NCI-H146 treated with DMSO at 0.1 percent for 48 hours (cell line): ENCODE data around the gene NFIC.
A peak's percentile ranks its signal among the peaks of the same experiment; 100 is the strongest.

Experiments used
- DNase-seq: peaks from one replicate; lab custom pipeline; 2025; ENCODE audit not compliant: unreplicated experiment; lab: John Stamatoyannopoulos, UW

Gene NFIC

DNA sequence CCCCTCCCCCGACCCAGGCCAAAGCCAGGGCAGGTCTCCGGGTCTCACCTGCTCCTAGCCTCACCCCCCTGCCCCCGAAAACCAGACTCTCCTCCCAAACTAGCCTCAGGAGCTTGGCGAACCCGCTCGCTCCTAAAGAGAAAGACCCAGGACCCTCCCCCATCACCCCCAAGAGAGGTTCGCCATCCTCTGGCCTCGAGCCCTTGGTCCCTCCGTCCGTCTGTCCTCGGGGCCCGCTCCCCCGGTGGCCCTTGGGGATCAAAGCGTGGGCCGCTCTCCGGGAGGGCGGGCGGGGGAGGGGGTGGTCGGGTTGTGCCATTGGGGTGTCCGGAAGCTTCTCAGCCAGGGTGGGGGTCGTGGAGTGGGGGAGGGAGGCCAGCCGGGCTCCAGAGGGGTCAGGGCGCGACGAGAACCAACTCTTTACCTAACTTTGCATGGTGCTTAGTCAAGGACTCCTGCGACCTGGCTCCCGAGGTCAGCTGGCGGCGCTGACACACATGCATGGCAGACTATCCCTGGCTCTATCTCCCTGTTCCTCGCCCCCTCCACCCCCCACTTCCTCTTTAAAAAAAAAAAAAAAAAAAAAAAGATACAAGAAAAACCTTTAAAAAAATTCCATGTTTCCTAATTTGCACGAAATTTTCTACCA lies 98.3 kb downstream of the NFIC start:
- DNase-seq = no peak

DNA sequence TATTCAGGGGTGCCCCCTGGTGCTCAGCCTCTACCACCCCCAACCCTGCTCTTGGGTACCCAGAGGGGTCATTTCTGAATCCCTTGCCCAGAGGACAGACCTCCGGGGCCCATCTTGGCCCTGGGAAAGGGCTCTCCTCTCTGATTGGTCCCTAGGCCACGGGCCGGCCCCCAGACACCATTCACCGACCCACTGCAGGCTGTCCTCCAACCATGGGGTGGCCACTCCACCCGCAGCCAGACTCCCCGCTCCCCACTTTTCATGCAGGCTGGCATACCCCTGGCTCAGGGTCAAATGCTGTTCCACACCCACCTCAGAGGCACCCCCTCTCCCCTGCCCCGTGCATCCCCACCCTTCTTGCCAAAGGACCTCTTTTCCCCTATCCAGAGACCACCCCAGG lies 99.2 kb downstream of the NFIC start:
- no peak for DNase-seq

DNA sequence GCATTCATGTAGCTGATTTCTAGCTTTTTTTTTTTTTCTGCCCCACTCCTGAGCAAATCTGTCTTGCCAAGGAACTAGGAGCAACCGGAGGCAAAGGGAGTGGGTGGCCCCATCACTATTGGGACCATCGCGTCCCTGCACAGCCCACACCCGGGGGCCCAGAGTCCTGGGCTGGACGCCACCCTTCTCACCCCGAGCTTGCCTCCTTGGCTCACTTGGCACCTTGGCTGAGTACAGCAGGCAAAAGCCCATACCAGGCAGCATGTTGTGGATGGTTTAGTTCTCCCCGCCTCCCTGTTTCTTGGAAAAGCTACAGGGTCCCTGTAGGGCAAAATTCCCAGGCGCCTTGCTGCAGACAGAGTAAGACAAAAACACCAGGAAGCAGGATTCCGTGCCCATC lies 100.3 kb downstream of the NFIC start:
- DNase-seq = no peak

DNA sequence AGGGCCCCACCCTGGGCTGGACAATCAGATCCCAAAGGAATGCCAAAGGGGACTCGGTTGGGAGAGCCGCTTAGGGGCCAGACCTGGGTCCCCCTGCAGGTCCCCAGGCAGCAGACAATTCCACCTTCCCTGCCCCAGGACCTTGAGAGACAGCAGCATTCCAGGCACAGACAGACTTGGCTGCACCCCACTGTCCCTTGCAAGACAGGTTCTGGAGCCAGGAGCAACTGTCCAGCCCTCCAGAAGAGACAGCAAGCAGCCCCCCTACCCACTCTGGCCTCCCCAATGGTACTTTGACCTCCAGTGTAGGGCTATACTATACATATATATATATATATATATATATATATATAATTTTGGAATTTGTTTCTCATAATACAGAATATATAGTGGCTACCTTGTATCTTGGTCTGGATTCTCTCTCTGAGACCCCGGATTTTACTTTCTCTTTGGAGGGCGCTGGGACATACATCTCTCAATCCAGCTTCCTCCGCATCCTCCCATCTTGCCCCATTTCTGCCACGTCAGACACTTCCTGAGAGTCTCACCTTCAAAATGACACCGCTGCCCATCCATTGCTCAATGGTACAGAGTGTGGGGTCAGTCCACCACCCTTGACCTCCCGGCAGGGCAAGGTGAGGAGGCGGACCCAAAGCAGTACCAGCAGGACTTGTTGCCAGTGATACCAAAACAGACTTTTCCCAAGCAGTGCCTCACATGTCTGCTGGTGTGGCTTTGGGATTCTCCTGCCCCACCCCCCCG lies 101.2 kb downstream of the NFIC start:
- DNase-seq = no peak

DNA sequence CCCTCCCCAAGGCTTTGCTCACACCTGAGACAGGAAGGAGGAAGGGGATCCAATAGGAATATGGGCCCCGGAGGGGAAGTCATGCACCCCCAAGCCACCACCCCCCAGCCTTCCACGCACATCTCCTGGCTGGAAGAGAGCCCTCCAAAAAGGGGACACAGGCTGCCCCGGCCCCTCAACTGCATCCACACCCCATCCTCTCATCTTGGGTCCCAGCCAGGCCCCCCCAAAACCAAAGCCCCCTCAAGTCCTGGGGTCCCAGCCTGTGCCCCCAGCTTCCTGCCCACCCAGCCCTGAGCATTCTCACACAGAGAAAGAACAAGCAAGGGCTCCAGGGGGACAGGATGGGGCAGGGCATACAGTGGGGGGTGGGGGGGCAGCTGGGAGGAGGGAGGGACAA lies 101.8 kb downstream of the NFIC start:
- no peak for DNase-seq

DNA sequence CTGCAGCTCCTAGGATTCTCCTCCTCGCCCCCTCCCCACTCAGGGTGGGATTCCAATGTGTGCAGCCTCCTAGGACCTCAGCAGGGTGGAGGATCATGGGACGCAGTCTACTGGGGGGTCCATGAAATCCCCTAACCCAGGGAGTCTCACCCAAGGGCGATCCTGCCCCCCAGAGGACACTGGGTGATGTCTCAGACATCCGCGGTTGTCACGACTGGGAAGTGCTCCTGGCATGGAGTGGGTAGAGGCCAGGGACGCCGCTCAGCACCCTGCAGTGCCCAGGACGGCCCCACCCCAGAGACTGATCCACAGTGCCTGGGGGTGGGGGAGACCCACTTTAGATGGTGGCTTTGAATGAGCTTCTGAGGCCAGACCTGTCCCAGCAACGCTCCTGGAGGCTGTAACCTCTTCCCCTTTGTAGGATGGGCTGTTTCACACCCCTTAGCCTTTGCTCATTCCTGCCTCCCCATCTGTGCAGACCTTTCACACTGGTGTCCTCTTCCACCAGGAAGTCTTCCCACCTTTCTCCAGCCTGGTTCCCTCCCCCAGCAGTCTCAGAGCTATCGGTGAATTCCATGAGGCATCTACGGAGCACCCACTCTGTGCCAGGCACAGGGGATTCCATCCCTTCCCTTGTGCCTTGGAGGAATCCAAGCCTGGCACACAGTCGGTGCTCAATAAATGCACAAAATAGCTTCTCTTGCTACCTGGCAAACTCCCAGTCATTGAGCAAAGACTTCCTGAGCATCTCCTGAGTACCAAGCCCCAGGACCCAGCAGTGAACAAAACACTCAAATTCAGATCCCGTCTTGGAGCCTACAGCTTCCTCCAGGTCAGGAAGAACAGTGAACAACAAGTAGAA lies 103.5 kb downstream of the NFIC start:
- DNase-seq = no peak

DNA sequence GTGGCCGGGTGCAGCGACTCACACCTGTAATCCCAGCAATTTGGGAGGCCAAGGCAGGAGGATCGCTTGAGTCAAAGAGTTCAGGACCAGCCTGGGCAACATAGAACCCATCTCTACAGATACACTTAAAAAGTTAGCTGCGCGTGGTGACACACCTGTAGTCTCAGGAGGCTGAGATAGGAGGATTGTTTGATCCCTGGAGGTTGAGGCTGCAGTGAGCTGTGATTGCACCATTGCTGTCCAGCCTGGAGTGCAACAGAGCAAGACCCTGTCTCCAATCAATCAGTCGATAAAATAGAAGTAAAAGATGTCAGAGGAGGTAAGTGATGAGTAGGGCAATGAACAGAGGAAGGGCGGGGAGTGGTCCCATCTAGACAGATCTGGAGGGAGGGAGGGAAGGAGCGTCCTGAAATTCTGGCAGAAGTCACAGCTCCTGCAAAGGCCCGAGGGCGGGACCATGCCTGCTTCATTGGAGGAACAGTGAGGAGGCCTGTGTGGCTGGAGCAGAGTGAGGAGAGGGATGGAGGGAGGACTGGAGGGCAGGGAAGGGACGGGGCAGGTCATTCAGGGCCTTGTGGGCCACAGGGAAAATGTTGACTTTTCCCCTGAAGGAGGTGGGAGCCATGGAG lies 104.2 kb downstream of the NFIC start:
- DNase-seq = no peak

DNA sequence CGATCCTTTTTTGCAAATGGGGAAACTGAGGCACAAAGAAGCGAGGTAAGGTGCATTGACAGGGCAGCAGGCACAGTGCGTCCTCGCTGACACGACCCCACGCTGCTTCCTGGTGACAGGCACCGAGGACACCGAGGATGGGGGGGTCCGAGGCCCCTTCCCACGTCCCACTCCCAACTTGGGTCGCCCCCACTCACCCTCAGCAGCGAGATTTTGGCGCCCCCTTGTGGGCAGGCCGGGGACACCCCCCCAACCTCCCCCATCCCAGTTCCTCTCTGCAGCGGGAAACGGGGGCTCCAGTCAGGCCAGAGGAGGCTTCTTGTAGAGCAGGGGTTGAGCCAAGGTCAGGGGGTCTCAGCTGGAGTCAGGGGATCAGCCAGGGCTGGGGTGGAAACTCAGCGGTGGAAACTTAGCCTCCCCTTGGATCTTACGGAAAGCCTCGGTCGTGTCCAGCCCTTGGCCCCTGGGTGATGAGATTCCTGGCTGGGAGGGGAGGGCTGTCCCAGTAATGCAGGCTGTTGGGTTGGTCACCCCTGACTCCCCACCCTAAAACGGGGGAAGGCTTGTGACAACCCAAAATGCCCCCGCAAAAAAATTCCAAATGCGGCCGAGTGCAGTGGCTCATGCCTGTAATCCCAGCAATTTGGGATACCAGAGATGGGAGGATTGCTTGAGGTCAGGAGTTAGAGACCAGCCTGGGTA lies 105.7 kb downstream of the NFIC start:
- DNase-seq = no peak

DNA sequence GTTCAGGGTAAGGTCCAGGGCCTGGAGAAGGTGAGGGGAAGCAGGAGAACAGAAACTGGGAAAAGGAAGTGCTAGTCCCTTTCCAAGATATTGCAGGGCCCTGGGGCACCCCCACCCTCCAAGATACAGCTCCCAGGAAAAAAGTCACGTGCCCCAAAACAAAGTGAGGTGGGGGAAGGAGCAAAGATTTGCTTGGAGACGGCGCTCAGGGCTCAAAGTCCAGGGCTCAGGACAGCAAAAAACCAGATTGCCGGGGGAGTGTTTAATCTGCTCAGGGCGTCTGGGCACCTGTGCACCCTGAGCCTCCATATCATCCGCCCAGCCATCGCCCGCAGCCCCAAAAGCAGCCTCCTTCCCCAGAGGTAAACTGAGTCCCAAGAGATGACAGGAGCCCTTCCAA lies 107.6 kb downstream of the NFIC start:
- no peak for DNase-seq

DNA sequence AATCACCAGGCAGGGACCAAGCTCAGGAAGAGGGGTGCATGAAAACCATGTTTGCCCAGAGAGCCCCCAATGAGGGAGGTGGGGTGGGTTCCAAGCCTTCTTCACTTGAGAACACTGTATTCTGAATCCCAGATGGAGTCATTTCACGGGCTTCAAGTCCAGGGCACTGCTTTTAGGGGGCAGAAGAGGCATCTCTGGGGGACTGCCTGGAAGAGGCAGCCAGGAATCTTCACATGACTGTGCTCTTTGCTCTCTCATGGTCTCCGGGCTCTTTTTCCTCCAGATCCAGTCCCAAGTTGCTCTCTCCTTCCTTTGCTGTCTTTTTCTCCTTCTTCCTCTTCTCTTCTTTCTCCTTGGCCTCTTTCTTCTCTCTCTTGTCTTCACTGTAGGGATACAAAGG lies 108.2 kb downstream of the NFIC start:
- no peak for DNase-seq

DNA sequence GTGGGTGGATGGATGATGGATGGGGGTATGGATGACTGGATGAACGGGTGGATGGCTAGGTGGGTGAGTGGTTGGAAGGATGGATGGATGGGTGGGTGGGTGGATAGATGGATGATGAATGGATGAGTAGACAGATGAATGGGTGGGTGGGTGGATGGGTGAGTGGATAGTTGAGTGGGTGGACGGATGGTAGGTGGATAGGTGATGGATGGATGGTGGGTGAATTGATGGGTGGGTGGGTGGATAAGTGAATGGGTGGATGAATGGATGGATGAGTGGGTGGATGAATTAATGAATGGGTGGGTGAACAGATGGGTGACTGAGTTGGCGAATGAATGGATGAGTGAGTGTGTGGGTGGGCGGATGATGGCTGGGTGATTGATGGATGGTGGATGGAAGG lies 109.1 kb downstream of the NFIC start:
- DNase-seq = no peak

DNA sequence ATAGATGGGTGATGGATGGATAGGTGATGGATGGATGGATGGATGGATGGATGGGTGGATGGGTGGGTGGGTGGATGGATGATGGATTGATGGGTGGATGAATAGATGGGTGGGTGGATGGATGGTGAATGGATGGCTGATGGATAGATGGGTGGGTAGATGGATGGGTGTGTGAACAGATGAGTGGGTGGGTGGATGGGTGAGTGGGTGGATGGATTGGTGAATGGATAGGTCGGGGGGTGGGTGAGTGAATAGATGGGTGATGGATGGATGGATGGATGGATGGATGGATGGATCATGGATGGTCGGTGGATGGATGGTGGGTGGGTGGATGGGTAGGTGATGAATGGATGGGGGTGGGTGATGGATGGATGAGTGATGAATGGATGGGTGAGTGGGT lies 110.4 kb downstream of the NFIC start:
- DNase-seq = no peak

DNA sequence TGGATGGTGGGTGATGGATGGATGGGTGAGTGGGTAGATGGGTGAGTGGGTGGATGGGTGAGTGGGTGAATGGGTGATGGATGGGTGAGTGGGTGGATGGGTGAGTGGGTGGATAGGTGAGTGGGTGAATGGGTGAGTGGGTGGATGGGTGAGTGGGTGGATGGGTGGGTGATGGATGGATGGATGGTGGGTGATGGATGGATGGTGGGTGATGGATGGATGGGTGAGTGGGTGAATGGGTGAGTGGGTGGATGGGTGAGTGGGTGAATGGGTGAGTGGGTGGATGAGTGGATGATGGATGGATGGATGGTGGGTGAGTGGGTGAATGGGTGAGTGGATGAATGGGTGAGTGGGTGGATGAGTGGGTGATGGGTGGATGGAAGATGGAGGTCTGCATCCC lies 111.1 kb downstream of the NFIC start:
- DNase-seq = no peak

DNA sequence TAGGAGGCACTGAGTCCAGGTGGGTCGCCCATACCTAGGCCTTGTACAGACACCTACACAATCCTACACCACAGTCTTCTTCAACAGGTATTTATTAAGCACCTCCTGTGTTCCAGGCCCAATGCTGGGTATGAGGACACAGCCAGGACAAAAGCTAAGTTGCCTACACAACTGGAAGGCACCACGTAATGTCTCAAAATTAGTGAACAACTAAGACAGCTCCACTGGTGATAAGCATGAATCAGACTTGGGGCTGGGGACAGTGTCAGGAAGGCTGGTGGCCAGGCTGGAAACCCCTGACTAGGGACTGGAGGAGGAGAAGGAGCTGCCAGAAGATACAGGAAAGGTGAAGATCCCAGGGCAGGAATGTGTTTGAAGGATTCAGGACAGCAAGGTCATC lies 111.6 kb downstream of the NFIC start:
- no peak for DNase-seq

DNA sequence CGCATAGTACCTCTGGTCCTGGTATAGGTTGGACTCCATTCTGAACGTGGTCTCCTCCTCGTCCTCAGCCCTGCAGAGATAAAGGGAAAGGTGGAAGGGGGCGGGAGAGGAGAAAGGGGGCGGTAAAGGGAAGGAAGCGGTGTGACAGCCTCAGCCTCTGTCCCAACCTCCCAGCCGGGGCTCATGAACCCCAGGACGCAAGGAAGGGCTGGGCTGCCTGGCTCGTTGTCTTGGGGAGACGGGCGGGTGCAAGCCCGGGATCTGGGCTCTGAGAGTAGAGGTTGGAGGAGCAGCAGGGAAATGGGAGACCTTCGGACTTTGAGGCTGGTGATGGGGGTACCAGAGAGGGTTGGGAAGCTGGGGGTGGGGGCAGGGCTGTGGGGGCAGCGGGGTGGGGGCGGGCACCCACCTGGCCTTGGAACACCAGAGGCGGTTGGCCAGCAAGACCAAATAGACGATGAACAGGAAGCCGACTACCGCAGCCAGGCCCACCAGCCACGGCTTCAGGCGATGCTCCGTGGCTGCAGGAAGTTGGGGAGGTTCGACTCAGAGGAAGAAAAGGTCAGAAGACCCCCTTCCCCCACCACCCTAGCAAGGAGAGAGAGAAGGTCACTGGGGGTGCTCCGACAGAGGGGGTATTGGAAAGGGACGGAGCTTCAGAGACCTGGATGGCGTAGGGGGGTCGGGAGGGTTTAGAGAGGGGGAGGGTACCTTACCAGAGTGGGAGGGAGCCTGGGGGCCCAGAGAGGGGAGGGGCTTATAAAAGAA lies 112.2 kb downstream of the NFIC start:
- DNase-seq = no peak

DNA sequence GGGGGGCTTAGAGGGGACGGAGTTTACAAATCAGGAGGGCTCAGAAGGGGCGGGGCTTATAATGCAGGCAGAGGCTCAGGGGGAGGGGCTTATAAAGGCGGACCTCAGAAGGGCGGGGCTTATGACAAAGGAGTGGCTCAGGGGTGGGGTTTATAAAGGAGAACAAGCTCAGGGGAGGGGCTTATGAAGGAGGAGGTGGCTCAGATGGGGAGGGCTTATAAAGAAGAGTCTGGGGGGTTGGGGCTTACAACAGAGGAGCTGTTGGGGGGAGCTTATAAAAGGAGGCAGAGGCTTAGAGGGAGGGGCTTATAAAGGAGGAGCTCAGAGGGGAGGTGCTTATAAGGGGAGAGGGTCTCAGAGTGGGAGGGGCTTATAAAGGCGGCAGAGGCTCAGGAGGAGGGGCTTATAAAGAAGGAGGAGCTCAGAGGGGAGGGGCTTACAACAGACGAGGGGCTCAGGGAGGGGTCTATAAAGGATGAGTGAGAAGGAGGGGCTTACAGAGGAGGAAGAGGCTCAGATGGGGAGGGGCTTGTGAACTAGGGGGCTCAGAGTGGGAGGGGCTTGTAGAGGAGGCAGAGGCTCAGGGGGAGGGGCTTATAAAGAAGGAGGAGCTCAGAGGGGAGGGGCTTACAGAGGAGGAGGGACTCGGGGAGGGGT lies 112.9 kb downstream of the NFIC start:
- peak; percentile 32 for DNase-seq

DNA sequence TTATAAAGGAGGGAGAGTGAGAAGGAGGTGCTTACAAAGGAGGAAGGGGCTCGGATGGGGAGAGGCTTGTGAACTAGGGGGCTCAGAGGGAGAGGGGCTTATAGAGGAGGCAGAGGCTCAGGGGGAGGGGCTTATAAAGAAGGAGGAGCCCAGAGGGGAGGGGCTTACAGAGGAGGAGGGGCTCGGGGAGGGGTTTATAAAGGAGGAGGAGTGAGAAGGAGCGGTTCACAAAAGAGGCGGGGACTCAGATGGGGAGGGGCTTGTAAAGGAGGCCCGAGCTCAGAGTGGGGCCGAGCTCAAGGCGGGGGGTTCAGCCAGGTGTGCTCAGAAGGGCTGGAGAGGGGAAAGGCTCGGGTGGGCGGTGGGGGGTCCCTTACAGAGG lies 113.4 kb downstream of the NFIC start:
- DNase-seq = peak; percentile 32

DNA sequence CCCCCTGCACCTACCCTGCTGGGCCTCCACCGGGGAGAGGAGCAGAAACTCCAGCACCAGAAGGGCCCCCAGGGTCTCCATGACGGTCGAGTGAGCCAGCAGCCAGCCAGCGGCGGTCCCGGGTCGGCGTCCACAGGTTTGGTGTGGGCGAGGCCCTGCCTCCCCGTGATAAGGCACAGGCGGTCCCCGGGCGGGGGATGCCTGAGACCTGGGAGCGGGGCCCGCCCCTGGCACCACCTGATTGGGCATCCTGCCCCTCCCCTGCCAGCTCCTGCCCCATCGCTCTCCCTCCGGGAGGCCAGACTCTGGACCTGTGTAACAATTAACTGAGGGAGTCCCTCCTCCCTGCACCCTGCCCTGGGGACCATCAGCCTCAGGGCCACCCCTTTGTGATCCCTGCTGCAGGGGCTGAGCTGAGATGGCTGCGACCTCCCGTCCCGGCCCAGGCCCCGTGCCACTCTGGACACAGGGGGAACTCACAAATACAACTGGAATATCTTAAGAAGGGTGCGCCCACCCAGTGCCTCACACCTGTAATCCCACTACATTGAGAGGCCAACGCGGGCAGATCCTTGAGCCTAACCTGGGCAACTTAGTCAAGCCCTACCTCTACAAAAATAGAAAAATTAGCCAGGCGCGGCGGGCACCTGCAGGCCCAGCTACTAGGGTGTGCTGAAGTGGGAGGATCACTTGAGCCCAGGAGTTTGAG lies 114.2 kb downstream of the NFIC start, which contains the start of gene SMIM24:
TSS of gene SMIM24 (minus strand) at position 143 of the 709 bp plus-strand sequence. CDS start at position 81, 62 bp downstream.
- peak; percentile 11 for DNase-seq
